Measurements from ENCODE around the gene TENM3.

- TF ChIP-seq CTCF (IDR thresholded peaks at IDR 0.05; ENCODE audit: low read length): no peak
- no peak for TF ChIP-seq EZH2phosphoT487 (IDR thresholded peaks at IDR 0.05; ENCODE audit: low read length)
- TF ChIP-seq EZH2 (optimal IDR thresholded peaks at IDR 0.05; ENCODE audit: low read depth, low read length): no peak
These were observed 401.5 kb downstream of the TENM3 start for GRCh38 chr4:182644683-182645050.

All from MM.1S (cell line).